DOHH2 (cell line): ENCODE data around the gene CFAP100.

Experiments
- H3F3A ChIP-seq: fragments of 200-600 bp; sonication (generic), shearing (Covaris generic); 2 replicates; pipeline ENCODE4 v1.6.0; 2016; ENCODE audit warnings: antibody characterized with exemption, mild to moderate bottlenecking; ENCODE audit not compliant: control insufficient read depth, insufficient read depth
- H3K27ac ChIP-seq: fragments of 200-600 bp; sonication (generic); 2 replicates; pipeline ENCODE4 v1.5.1; 2014; ENCODE audit warnings: low read depth, mild to moderate bottlenecking, low read length, moderate library complexity
- H3K27me3 ChIP-seq: fragments of 200-600 bp; sonication (generic); 2 replicates; pipeline ENCODE4 v1.6.1; 2014; ENCODE audit warnings: mild to moderate bottlenecking, low read length, mixed read lengths; ENCODE audit not compliant: control insufficient read depth
- H3K36me3 ChIP-seq: fragments of 200-600 bp; sonication (generic); 2 replicates; pipeline ENCODE4 v1.6.1; 2014; ENCODE audit warnings: mild to moderate bottlenecking, low read length, moderate library complexity, mixed read lengths; ENCODE audit not compliant: control insufficient read depth
- H3K4me1 ChIP-seq: fragments of 200-600 bp; sonication (generic); 2 replicates; pipeline ENCODE4 v1.6.1; 2014; ENCODE audit warnings: mild to moderate bottlenecking, low read length, mixed read lengths; ENCODE audit not compliant: control insufficient read depth
- H3K4me2 ChIP-seq: fragments of 200-600 bp; sonication (generic); 2 replicates; pipeline ENCODE4 v1.6.0; 2014; ENCODE audit warnings: mild to moderate bottlenecking, low read length, moderate library complexity
- H3K4me3 ChIP-seq: fragments of 200-600 bp; sonication (generic); 2 replicates; pipeline ENCODE4 v1.5.1; 2014; ENCODE audit warnings: mild to moderate bottlenecking, low read length, mixed read lengths
- H3K79me2 ChIP-seq: fragments of 200-600 bp; sonication (generic); 2 replicates; pipeline ENCODE4 v1.6.1; 2014; ENCODE audit warnings: mild to moderate bottlenecking, low read length, mixed read lengths; ENCODE audit not compliant: control insufficient read depth
- H3K9me2 ChIP-seq: fragments of 200-600 bp; sonication (generic); replicated peaks from 2 replicates; pipeline ENCODE4 v1.6.1; 2014; ENCODE audit warnings: mild to moderate bottlenecking, low read length, mixed read lengths; ENCODE audit not compliant: control insufficient read depth
- H3K9me3 ChIP-seq: fragments of 200-600 bp; sonication (generic); 2 replicates; pipeline ENCODE4 v1.6.1; 2014; ENCODE audit warnings: antibody characterized with exemption, low read length, mixed read lengths; ENCODE audit not compliant: control insufficient read depth, insufficient read depth
- H4K20me1 ChIP-seq: fragments of 200-600 bp; sonication (generic); 2 replicates; pipeline ENCODE4 v1.6.0; 2014; ENCODE audit warnings: low read depth, mild to moderate bottlenecking, antibody characterized with exemption, low read length, moderate library complexity; ENCODE audit not compliant: control insufficient read depth, insufficient read depth
- EZH2phosphoT487 ChIP-seq: fragments of 200-600 bp; sonication (generic); IDR thresholded peaks from 2 replicates; pipeline ENCODE4 v1.6.1; 2017; ENCODE audit warnings: borderline replicate concordance, mild to moderate bottlenecking, antibody characterized with exemption, low read length, moderate library complexity, mixed read lengths
- TF ChIP-seq, protein P1 (sequence below): fragments of 200-600 bp; sonication (generic); IDR thresholded peaks from one replicate; pipeline ENCODE4 v1.5.1; 2014; ENCODE audit warnings: antibody characterized with exemption, mild to moderate bottlenecking, low read depth, low read length; ENCODE audit not compliant: poor library complexity, severe bottlenecking

The CFAP100 gene

DNA sequence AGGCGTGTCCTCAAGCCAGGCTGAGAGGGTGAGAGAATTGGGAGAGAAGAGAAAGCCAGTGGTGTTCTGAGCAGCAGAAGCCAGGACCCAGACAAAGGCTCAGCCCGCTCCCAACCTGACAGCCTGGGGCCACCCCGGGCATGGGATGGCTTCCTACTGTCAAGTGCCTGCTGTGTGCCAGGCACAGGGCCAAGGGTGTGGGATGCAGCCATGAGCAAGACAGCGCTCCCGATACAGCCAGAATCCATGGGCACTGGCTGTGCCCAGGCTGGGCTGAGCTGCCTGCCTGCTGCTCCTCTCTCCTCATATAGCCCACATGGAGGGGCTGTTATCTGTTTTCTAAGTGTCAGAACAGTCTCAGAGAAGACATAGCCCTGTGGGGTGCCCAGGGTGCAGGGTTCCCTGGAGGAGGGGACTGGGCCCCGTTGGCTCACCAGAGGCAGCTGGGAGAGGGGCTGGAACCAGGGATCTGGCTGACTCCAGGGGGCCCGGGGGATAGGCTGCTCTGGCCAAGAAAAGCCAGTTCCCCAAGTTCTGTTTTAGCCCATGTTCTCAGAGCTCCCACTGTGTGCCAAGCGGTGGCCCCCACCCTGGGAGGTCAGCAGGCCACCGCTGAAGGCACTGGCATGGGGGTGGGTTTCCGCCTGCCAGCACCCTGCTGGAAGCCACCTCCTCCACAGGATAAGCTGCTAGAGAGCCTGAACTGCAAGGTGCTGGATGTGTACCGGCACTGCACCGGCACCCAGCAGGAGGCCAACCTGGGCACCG, 39.0 kb downstream of the CFAP100 start:
- H3F3A ChIP-seq: no peaks in the 10 kb centered on the region
- H4K20me1 ChIP-seq: no peaks in the 10 kb centered on the region
- no peaks in the 10 kb centered on the region for H3K27me3 ChIP-seq
- H3K36me3 ChIP-seq: no peaks in the 10 kb centered on the region; the same call in 1 of the 2 replicates
- no peaks in the 10 kb centered on the region for H3K4me1 ChIP-seq
- H3K4me2 ChIP-seq: no peak overlapping the region
- no peak for TF ChIP-seq EZH2phosphoT487
- TF ChIP-seq, protein P1, sequence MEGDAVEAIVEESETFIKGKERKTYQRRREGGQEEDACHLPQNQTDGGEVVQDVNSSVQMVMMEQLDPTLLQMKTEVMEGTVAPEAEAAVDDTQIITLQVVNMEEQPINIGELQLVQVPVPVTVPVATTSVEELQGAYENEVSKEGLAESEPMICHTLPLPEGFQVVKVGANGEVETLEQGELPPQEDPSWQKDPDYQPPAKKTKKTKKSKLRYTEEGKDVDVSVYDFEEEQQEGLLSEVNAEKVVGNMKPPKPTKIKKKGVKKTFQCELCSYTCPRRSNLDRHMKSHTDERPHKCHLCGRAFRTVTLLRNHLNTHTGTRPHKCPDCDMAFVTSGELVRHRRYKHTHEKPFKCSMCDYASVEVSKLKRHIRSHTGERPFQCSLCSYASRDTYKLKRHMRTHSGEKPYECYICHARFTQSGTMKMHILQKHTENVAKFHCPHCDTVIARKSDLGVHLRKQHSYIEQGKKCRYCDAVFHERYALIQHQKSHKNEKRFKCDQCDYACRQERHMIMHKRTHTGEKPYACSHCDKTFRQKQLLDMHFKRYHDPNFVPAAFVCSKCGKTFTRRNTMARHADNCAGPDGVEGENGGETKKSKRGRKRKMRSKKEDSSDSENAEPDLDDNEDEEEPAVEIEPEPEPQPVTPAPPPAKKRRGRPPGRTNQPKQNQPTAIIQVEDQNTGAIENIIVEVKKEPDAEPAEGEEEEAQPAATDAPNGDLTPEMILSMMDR: no peak
- H3K79me2 ChIP-seq: no peaks in the 10 kb centered on the region
- H3K9me2 ChIP-seq: no peaks in the 10 kb centered on the region
- H3K4me3 ChIP-seq: no peak overlapping the region
- H3K27ac ChIP-seq: no peak overlapping the region
- no peaks in the 10 kb centered on the region for H3K9me3 ChIP-seq

DNA sequence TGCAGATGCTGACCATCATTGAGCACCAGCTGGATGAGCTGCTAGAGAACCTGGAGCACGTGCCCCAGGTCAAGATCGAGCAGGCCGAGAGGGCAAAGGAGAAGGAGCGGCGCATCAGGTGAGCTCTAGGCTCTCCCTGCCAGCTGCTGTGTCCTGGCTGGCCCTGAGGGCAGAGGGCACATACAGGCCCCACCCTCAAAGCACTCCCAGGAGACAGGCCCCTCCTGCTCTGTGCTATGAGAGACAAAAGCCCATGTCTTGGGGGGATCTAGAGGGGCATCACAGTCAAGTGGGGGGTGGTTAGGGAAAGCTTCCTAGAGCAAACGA, 39.5 kb downstream of the CFAP100 start:
- H3K4me1 ChIP-seq: no peaks in the 10 kb centered on the region
- no peaks in the 10 kb centered on the region for H3K27me3 ChIP-seq
- no peaks in the 10 kb centered on the region for H3F3A ChIP-seq
- no peaks in the 10 kb centered on the region; the same call in 1 of the 2 replicates for H3K36me3 ChIP-seq
- no peak overlapping the region for H3K4me3 ChIP-seq
- H3K9me2 ChIP-seq: no peaks in the 10 kb centered on the region
- no peaks in the 10 kb centered on the region for H3K79me2 ChIP-seq
- H3K27ac ChIP-seq: no peak overlapping the region
- TF ChIP-seq EZH2phosphoT487: no peak
- TF ChIP-seq, protein P1: no peak
- no peaks in the 10 kb centered on the region for H3K9me3 ChIP-seq
- H4K20me1 ChIP-seq: no peaks in the 10 kb centered on the region
- no peak overlapping the region for H3K4me2 ChIP-seq

DNA sequence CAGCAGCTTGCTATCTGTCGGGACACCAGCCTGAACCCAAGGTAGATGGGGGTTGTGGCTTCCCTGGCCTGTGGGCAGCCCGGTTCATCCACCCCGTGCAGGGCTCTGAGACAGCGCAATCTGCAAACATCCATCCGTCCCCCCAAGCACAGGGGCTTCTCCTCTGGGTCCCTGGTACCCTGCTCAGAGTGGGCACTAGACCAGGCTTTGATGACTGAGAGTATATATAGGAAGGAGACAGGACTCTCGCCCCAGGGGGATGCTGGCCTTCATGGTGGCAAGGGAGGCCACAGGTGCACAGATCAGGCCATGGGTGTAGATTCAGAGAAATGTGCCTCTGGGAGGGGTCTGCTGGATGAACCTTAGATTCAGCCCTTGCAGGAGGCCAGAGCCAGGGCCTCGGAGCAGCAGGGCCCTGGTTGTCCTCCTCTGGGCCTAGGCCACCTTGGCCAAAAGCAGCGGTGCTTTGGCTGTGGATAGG, 40.3 kb downstream of the CFAP100 start:
- no peaks in the 10 kb centered on the region; the same call in 1 of the 2 replicates for H4K20me1 ChIP-seq
- H3K36me3 ChIP-seq: no peaks in the 10 kb centered on the region; the same call in 1 of the 2 replicates
- TF ChIP-seq, protein P1: no peak
- no peak for TF ChIP-seq EZH2phosphoT487

More for the DNA sequence above, 40.3 kb downstream of the CFAP100 start:
- no peaks in the 10 kb centered on the region for H3K4me1 ChIP-seq
- no peaks in the 10 kb centered on the region for H3K9me2 ChIP-seq
- H3K4me2 ChIP-seq: no peak overlapping the region
- H3K27me3 ChIP-seq: no peaks in the 10 kb centered on the region
- H3K4me3 ChIP-seq: no peak overlapping the region
- no peaks in the 10 kb centered on the region for H3K9me3 ChIP-seq
- H3F3A ChIP-seq: no peaks in the 10 kb centered on the region
- no peaks in the 10 kb centered on the region for H3K79me2 ChIP-seq
- H3K27ac ChIP-seq: no peak overlapping the region
